ENCODE results near the gene ENOSF1. TPM values are rescaled to one million over a fixed set of nuclear protein-coding genes. Genes with fewer than 3 reads are reported as not detected.
"Not testable (repeated sequence)": the region's sequence is repeated elsewhere in the genome, so short reads cannot be mapped to it uniquely, and the experiment has no call there.

ENOSF1 gene
- total RNA-seq, 2 experiments from 2014 or later: 92.6 to 97.4 TPM

DNA sequence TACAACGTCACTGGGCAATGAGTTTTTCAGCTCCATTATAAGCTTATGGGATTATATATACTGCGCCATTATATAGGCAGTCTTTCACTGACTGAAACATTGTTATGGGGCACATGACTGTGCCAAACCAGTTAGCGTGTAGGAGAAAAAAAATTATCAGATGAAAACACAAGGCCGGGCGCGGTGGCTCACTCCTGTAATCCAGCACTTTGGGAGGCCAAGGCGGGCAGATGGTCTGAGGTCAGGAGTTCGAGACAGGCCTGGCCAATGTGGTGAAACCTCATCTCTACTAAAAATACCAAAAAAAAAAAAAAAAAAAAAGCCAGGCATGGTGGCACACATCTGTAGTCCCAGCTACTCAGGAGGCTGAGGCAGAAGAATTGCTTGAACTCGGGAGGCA, 30.0 kb downstream of the ENOSF1 start:
- not testable (repeated sequence) for DNase-seq; H3K27me3 Mint-ChIP-seq; ATAC-seq; H3K4me3 Mint-ChIP-seq; H3K9me3 Mint-ChIP-seq (ENCODE audit: low read depth)
- Mint-ChIP-seq H3K27ac (peak overlapping the region; percentile 84), H3K36me3 (ENCODE audit: low read depth) (peaks cover 76% of the 10 kb centered on the region), H3K4me1 (peaks cover 22% of the 10 kb centered on the region)
- intact Hi-C loops (cut with DNase I, micrococcal nuclease): loop anchor here in 1 of 2 experiments (1.0 kb wide), 2 partner anchors 24 to 131 kb away; no protein-coding TSS in a partner anchor
- ChIA-PET POLR2A (interaction anchor here (1.1 kb wide), 1 partner anchor 12 kb away, joined by 3 read pairs; no protein-coding TSS in a partner anchor), CTCF (interaction anchor here (1.1 to 1.8 kb wide), 4 partner anchors 8 to 157 kb away, joined by 4 to 7 read pairs (median 6); no protein-coding TSS in a partner anchor)

DNA sequence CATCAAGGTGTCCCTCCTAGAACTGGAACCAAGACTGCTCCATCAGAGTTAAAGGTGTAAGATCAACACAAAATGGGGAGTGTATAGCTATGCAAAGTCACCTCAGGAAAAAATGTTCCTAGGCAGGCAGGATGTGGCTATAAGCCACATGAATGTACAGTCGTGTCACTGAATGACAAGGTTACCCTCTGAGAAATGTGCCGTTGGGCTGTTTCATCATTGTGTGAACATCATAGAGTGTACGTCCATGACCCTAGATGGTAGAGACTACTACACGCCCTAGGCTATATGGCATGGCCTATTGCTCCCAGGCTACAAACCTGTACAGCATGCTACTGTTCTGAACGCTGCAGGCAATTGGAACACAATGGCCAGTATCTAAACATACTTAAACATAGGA, 30.4 kb downstream of the ENOSF1 start:
- peak; percentile 96 for ATAC-seq
- H3K27me3 Mint-ChIP-seq: no peaks in the 10 kb centered on the region
- H3K36me3 Mint-ChIP-seq (ENCODE audit: low read depth): peaks cover 74% of the 10 kb centered on the region
- intact Hi-C loops (cut with DNase I, micrococcal nuclease): loop anchor here in 1 of 2 experiments (1.0 kb wide), 2 partner anchors 24 to 131 kb away; no protein-coding TSS in a partner anchor
- peaks cover 22% of the 10 kb centered on the region for H3K4me1 Mint-ChIP-seq
- POLR2A ChIA-PET: interaction anchor here (1.0 to 1.1 kb wide), 2 partner anchors 9 to 11 kb away, joined by 3 read pairs; no protein-coding TSS in a partner anchor
- H3K9me3 Mint-ChIP-seq (ENCODE audit: low read depth): no peaks in the 10 kb centered on the region
- H3K27ac Mint-ChIP-seq: peak overlapping the region; percentile 84
- CTCF ChIA-PET: interaction anchor here (1.0 to 1.8 kb wide), 4 partner anchors 8 to 157 kb away, joined by 4 to 7 read pairs (median 6); no protein-coding TSS in a partner anchor
- H3K4me3 Mint-ChIP-seq: no peak overlapping the region
- peak; percentile 76 for DNase-seq

DNA sequence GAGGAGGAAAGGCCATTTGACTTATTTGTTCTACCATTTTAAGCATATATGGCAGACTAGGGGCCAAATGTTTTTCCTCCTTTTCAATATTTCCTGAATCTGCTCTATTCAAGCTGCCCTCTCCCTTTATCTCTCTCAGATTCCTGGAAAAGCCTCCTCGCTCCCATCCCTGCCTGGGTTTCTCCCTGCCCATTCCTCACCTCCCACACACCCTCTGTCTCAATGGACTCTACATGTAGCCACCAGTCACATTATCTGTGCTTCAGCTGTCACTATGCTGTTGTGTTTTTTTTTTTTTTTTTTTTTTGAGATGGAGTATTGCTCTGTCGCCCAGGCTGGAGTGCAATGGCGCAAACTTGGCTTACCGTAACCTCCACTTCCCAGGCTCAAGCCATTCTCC, 32.0 kb downstream of the ENOSF1 start:
- POLR2A ChIA-PET: interaction anchor here (0.6 kb wide), 1 partner anchor 194 kb away, joined by 11 read pairs; no protein-coding TSS in a partner anchor
- DNase-seq: no peak
- no peak for ATAC-seq
- intact Hi-C loops (cut with DNase I, micrococcal nuclease): no loop called here
- peaks cover 22% of the 10 kb centered on the region for H3K4me1 Mint-ChIP-seq
- H3K9me3 Mint-ChIP-seq (ENCODE audit: low read depth): no peaks in the 10 kb centered on the region
- no peaks in the 10 kb centered on the region for H3K27me3 Mint-ChIP-seq
- no peak overlapping the region for H3K27ac Mint-ChIP-seq
- H3K36me3 Mint-ChIP-seq (ENCODE audit: low read depth): peaks cover 73% of the 10 kb centered on the region
- CTCF ChIA-PET: no interaction called here
- H3K4me3 Mint-ChIP-seq: no peak overlapping the region

DNA sequence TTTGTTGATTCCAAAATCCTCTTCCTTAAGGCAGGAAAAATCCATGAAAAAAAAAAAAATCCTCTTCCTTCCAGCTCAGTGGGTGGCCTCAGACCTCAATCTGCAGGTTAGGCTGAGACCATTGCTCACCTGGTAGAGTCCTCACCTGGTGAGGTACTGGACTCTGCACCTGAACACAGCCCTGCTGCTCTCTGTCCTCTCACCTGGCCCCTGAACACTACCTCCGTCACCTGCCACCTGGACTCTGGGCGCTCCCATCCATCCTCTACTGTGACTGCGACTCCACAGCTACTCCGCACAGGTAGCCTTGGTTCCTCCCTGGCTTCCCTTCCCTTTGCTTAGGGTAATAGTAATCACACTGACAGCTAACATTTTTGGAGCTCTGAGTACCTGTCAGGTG, 32.9 kb downstream of the ENOSF1 start:
- POLR2A ChIA-PET: no interaction called here
- CTCF ChIA-PET: no interaction called here

DNA sequence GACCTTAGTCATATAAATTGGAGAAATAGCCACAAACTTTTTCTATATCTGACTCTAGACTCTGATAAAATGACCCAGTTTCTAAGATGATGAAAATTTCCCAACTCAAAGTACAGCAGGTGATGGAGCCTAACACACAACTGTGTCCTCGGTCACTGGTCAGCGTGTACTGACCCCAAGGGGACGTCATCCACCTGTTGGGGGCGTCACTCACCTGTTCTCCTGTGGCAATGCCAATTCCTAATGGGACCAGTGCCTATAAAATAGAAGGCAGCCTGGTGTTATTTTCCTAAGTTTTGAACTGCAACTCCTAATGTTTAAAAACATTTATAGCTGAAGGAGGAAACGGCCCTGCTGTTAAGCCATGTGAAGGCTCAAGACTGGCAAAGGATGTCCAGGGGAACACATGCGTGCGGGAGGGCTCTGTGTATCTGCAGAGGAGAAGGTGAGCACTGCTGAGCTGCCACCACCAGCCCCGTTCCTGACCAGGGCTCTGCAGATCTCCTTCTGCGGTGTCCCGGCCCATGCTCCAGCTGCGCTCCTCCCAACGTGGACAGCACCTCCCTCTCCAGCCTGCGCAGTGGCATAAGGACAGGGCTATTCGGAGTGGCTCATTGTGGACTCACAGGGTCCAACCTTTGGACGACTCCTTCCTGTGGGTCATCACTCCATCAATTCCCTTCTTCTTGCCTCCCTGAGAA, 33.8 kb downstream of the ENOSF1 start:
- no peak overlapping the region for H3K27ac Mint-ChIP-seq
- peaks cover 71% of the 10 kb centered on the region for H3K36me3 Mint-ChIP-seq (ENCODE audit: low read depth)
- no peak for DNase-seq
- no peak overlapping the region for H3K4me3 Mint-ChIP-seq
- H3K27me3 Mint-ChIP-seq: no peaks in the 10 kb centered on the region
- CTCF ChIA-PET: interaction anchor here (0.6 to 1.3 kb wide), 3 partner anchors 9 to 58 kb away, joined by 3 read pairs; no protein-coding TSS in a partner anchor
- intact Hi-C loops (cut with DNase I, micrococcal nuclease): no loop called here
- no peak for ATAC-seq
- POLR2A ChIA-PET: interaction anchor here (1.0 kb wide), 1 partner anchor 20 kb away, joined by 3 read pairs; no protein-coding TSS in a partner anchor
- peaks cover 21% of the 10 kb centered on the region for H3K4me1 Mint-ChIP-seq
- no peaks in the 10 kb centered on the region for H3K9me3 Mint-ChIP-seq (ENCODE audit: low read depth)

More for the DNA sequence above, 32.9 kb downstream of the ENOSF1 start:
- H3K4me1 Mint-ChIP-seq: peaks cover 22% of the 10 kb centered on the region
- no peak overlapping the region for H3K27ac Mint-ChIP-seq
- no peaks in the 10 kb centered on the region for H3K9me3 Mint-ChIP-seq (ENCODE audit: low read depth)
- intact Hi-C loops (cut with DNase I, micrococcal nuclease): no loop called here
- DNase-seq (no peak), ATAC-seq (no peak)
- no peak overlapping the region for H3K4me3 Mint-ChIP-seq
- H3K36me3 Mint-ChIP-seq (ENCODE audit: low read depth): peaks cover 69% of the 10 kb centered on the region
- H3K27me3 Mint-ChIP-seq: no peaks in the 10 kb centered on the region

DNA sequence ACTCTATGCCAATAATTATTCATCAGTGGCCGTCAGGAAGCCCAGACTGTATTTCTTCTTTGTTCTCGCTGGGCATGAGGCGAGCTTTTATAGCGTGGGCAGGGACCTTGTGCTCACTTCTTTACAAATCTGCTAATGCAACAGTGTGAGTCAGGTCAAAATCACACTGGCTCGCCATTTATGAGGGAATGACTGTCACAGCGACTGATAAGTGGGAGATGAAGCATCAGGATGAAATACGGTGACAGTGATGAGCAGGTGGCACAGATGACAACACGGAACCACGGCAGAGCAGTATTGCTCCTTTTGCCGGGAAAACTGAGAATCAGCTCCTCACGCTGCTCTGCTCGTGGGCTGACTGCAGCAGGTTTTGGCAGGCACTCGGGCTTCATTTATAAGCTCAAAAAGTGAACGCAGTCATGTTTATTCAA, 34.5 kb downstream of the ENOSF1 start:
- Mint-ChIP-seq H3K4me3 (no peak overlapping the region), H3K4me1 (peaks cover 14% of the 10 kb centered on the region), H3K27ac (no peak overlapping the region), H3K9me3 (ENCODE audit: low read depth) (no peaks in the 10 kb centered on the region), H3K27me3 (no peaks in the 10 kb centered on the region), H3K36me3 (ENCODE audit: low read depth) (peaks cover 66% of the 10 kb centered on the region)
- intact Hi-C loops (cut with DNase I, micrococcal nuclease): no loop called here
- ChIA-PET POLR2A (interaction anchor here (1.0 kb wide), 1 partner anchor 19 kb away, joined by 3 read pairs; no protein-coding TSS in a partner anchor), CTCF (interaction anchor here (0.6 to 1.3 kb wide), 3 partner anchors 25 to 157 kb away, joined by 3 read pairs; no protein-coding TSS in a partner anchor)
- ATAC-seq: no peak
- DNase-seq: no peak

DNA sequence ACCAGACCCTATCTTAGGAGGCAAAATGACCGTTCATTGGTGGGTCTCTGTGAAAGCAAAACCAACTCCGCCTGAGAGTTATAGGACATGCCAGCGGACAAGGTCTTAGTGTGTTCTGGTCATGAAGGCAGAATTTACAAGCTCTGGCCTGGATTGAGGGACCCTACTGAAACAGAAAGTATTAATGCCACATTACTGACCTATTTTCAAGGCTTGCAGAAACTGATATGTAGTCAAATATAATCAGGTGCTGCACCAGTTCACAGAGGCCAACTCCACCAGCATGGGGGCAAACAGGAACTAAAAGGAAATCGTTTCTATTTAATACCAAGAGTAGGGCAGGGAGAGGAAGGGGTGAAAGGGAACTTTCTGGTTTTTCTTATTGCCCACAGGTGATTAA, 35.3 kb downstream of the ENOSF1 start:
- ATAC-seq (no peak), DNase-seq (no peak)
- intact Hi-C loops (cut with DNase I, micrococcal nuclease): no loop called here
- Mint-ChIP-seq H3K27ac (no peak overlapping the region), H3K36me3 (ENCODE audit: low read depth) (peaks cover 69% of the 10 kb centered on the region), H3K4me3 (no peak overlapping the region), H3K9me3 (ENCODE audit: low read depth) (no peaks in the 10 kb centered on the region), H3K4me1 (peaks cover 8% of the 10 kb centered on the region), H3K27me3 (no peaks in the 10 kb centered on the region)
- CTCF ChIA-PET: interaction anchor here (0.6 kb wide), 1 partner anchor 156 kb away, joined by 3 read pairs; no protein-coding TSS in a partner anchor
- POLR2A ChIA-PET: no interaction called here

DNA sequence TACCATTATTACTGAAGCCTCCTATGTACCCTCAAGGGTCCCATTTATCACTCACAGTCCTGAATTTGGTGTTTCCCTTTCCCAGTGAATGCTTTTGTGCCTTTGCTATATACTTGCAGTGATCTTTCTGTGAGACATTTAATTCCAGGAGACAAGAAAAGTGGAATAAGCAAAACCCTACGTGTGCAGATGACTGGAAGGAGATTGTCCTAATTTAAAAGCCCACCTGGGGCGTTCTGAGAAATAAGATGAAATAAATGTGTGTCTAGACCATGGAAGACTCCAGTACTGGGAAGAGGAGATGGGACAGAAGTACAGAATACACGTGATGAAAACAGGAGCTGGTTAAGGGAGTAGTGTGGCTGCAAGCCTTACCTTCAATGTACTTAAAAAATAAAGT, 35.7 kb downstream of the ENOSF1 start:
- no peak overlapping the region for H3K27ac Mint-ChIP-seq
- CTCF ChIA-PET: no interaction called here
- no peak for ATAC-seq

DNA sequence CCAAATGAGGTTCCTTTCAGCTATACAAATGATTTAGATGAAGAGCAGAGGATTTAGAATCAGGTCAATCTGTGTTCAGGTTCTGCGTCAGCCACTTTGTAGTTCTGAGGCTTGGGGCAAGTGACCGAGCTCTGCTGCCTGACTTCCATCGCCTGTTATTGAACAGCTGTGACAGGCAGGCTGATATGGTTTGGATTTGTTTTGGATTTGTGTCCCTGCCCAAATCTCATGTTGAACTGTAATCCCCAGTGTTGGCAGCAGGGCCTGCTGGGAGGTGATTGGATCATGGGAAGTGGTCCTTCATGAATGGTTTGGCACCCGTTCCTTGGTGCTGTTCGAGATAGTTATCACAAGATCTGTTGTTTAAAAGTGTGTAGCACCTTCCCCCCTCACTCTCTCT, 36.4 kb downstream of the ENOSF1 start:
- POLR2A ChIA-PET: no interaction called here
- H3K36me3 Mint-ChIP-seq (ENCODE audit: low read depth): peaks cover 67% of the 10 kb centered on the region
- DNase-seq (no peak), ATAC-seq (no peak)
- no peaks in the 10 kb centered on the region for H3K4me1 Mint-ChIP-seq
- H3K9me3 Mint-ChIP-seq (ENCODE audit: low read depth): no peaks in the 10 kb centered on the region
- intact Hi-C loops (cut with DNase I, micrococcal nuclease): no loop called here
- H3K4me3 Mint-ChIP-seq: no peak overlapping the region
- CTCF ChIA-PET: no interaction called here
- no peaks in the 10 kb centered on the region for H3K27me3 Mint-ChIP-seq
- no peak overlapping the region for H3K27ac Mint-ChIP-seq

More for the DNA sequence above, 35.7 kb downstream of the ENOSF1 start:
- POLR2A ChIA-PET: no interaction called here
- Mint-ChIP-seq H3K4me1 (peaks cover 4% of the 10 kb centered on the region), H3K9me3 (ENCODE audit: low read depth) (no peaks in the 10 kb centered on the region), H3K27me3 (no peaks in the 10 kb centered on the region), H3K36me3 (ENCODE audit: low read depth) (peaks cover 65% of the 10 kb centered on the region), H3K4me3 (no peak overlapping the region)
- intact Hi-C loops (cut with DNase I, micrococcal nuclease): no loop called here
- DNase-seq: no peak

DNA sequence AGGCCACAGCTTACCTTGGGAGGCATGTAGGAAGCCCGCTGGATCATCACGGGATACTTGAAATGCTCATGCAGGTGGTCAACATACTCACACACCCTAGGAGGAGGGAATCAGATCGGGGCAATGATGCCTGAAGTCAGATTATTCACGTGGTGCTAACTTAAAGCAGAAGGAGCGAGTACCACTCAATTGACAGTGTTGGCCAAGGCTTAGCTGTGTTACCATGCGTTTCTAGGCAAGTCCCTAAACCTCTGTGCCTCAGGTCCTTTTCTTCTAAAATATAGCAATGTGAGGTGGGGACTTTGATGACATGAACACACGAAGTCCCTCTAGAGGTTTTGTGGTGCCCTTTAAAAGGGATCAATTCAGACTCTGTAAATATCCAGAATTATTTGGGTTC, 37.1 kb downstream of the ENOSF1 start:
- DNase-seq (no peak), ATAC-seq (no peak)
- no peaks in the 10 kb centered on the region for H3K9me3 Mint-ChIP-seq (ENCODE audit: low read depth)
- H3K27me3 Mint-ChIP-seq: no peaks in the 10 kb centered on the region
- ChIA-PET CTCF (no interaction called here), POLR2A (no interaction called here)
- no peak overlapping the region for H3K27ac Mint-ChIP-seq
- H3K4me1 Mint-ChIP-seq: no peaks in the 10 kb centered on the region
- peaks cover 67% of the 10 kb centered on the region for H3K36me3 Mint-ChIP-seq (ENCODE audit: low read depth)
- H3K4me3 Mint-ChIP-seq: no peak overlapping the region
- intact Hi-C loops (cut with DNase I, micrococcal nuclease): no loop called here

DNA sequence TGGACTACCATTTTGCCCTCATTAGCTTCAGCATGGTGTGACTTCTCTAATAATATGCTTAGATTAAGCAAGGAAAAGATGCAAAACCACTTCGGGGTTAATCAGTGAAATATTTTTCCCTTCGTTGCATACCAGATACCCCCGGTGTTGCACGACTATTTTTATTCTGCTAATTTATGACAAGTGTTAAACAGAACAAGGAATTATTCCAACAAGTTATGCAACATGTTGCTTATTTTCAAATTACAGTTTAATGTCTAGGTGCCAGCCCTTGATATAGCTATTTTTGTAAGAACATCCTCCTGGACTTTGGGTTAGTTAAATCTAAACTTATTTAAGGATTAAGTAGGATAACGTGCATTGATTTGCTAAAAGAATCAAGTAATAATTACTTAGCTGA, 38.7 kb downstream of the ENOSF1 start:
- no peaks in the 10 kb centered on the region for H3K4me1 Mint-ChIP-seq
- POLR2A ChIA-PET: no interaction called here
- no peaks in the 10 kb centered on the region for H3K27me3 Mint-ChIP-seq
- H3K36me3 Mint-ChIP-seq (ENCODE audit: low read depth): peaks cover 69% of the 10 kb centered on the region
- CTCF ChIA-PET: interaction anchor here (1.0 to 2.0 kb wide), 3 partner anchors 9 to 157 kb away, joined by 3 to 7 read pairs (median 4); no protein-coding TSS in a partner anchor
- ATAC-seq (no peak), DNase-seq (no peak)
- H3K27ac Mint-ChIP-seq: no peak overlapping the region
- no peak overlapping the region for H3K4me3 Mint-ChIP-seq
- no peaks in the 10 kb centered on the region for H3K9me3 Mint-ChIP-seq (ENCODE audit: low read depth)
- intact Hi-C loops (cut with DNase I, micrococcal nuclease): no loop called here

DNA sequence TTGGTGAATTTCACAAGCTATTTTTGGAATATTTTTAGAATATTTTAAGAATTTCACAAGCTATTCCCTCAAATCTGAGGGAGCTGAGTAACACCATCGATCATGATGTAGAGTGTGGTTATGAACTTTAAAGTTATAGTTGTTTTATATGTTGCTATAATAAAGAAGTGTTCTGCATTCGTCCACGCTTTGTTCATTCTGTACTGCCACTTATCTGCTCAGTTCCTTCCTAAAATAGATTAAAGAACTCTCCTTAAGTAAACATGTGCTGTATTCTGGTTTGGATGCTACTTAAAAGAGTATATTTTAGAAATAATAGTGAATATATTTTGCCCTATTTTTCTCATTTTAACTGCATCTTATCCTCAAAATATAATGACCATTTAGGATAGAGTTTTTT, 39.1 kb downstream of the ENOSF1 start:
- H3K27ac Mint-ChIP-seq: no peak overlapping the region
- intact Hi-C loops (cut with DNase I, micrococcal nuclease): no loop called here
- ATAC-seq (no peak), DNase-seq (no peak)
- H3K27me3 Mint-ChIP-seq: no peaks in the 10 kb centered on the region
- H3K4me1 Mint-ChIP-seq: no peaks in the 10 kb centered on the region
- ChIA-PET POLR2A (interaction anchor here (0.9 kb wide), 1 partner anchor 15 kb away, joined by 4 read pairs; no protein-coding TSS in a partner anchor), CTCF (interaction anchor here (1.0 to 2.0 kb wide), 3 partner anchors 9 to 157 kb away, joined by 3 to 7 read pairs (median 4); no protein-coding TSS in a partner anchor)
- H3K9me3 Mint-ChIP-seq (ENCODE audit: low read depth): no peaks in the 10 kb centered on the region
- peaks cover 73% of the 10 kb centered on the region for H3K36me3 Mint-ChIP-seq (ENCODE audit: low read depth)
- H3K4me3 Mint-ChIP-seq: no peak overlapping the region
